ENCODE data around the gene RAB39A. TPM values are rescaled to one million over a fixed set of nuclear protein-coding genes. Genes with fewer than 3 reads are reported as not detected.

The RAB39A gene
- total and polyA plus RNA-seq, 9 of the 15 experiments (the other 6 are each of a cell fraction or from before 2014, with no cell fraction given), result not detected

GRCh38 chr11:107988397-107989158 lies 60.3 kb downstream of the RAB39A start:
- no peak for FAIRE-seq
- H4K20me1 ChIP-seq (replicated peaks; ENCODE audit: control insufficient read depth, insufficient read depth, low read length), result no peaks in the 10 kb centered on the region
- no peak for TF ChIP-seq CHD4 (IDR thresholded peaks at IDR 0.05; ENCODE audit: insufficient read depth, insufficient replicate concordance, low read depth, low read length, poor library complexity, severe bottlenecking)
- TF ChIP-seq TAF9B (IDR thresholded peaks at IDR 0.05; ENCODE audit: partially characterized antibody), result no peak
- no peak for TF ChIP-seq KDM4B (IDR thresholded peaks at IDR 0.05; ENCODE audit: borderline replicate concordance in 2 of 2, low read depth in 1 of 2)
- no peak for TF ChIP-seq SFPQ (IDR thresholded peaks at IDR 0.05; ENCODE audit: low read depth, low read length)
- TF ChIP-seq NEUROD1 (IDR thresholded peaks at IDR 0.05; ENCODE audit: borderline replicate concordance, low read depth, low read length, partially characterized antibody), result no peak
- TF ChIP-seq THRAP3 (IDR thresholded peaks at IDR 0.05; ENCODE audit: borderline replicate concordance), result no peak
- no peak for TF ChIP-seq CREB1 (IDR thresholded peaks at IDR 0.05)
- TF ChIP-seq CREB1 (CRISPR knock-in tag; IDR thresholded peaks at IDR 0.05), result no peak
- no peak for TF ChIP-seq ESRRA (IDR thresholded peaks at IDR 0.05; ENCODE audit: borderline replicate concordance, low read depth)
- no peak for TF ChIP-seq HDAC1 (IDR thresholded peaks at IDR 0.05)
- no peak for TF ChIP-seq ZKSCAN1 (IDR thresholded peaks at IDR 0.05; ENCODE audit: low read depth, low read length)
- TF ChIP-seq RERE (CRISPR knock-in tag; IDR thresholded peaks at IDR 0.05; ENCODE audit: borderline replicate concordance), result no peak
- TF ChIP-seq GATAD2A (IDR thresholded peaks at IDR 0.05), result no peak
- TF ChIP-seq ZZZ3 (IDR thresholded peaks at IDR 0.05), result no peak
- no peak for TF ChIP-seq HDAC2 (IDR thresholded peaks at IDR 0.05)
- TF ChIP-seq PPARD (CRISPR knock-in tag; IDR thresholded peaks at IDR 0.05), result no peak

More at GRCh38 chr11:107988397-107989158, 60.3 kb downstream of the RAB39A start:
- Histone ChIP-seq H3K4me1 (replicated peaks in 1 of 2; ENCODE audit: control insufficient read depth in 2 of 2, insufficient read depth in 2 of 2, low read length in 2 of 2) (no peaks in the 10 kb centered on the region), H3K36me3 (ENCODE audit: control insufficient read depth, insufficient read depth, low read length) (no peaks in the 10 kb centered on the region), H3K9me1 (ENCODE audit: control insufficient read depth, insufficient read depth, low read length) (no peaks in the 10 kb centered on the region), H3K4me2 (ENCODE audit: insufficient read depth, low read length) (no peak overlapping the region), H2AFZ (ENCODE audit: low read depth, low read length) (no peak overlapping the region), H3K9me3 (replicated peaks; ENCODE audit: control insufficient read depth, insufficient read depth, low read depth, low read length) (no peaks in the 10 kb centered on the region), H3K9ac (ENCODE audit: insufficient read depth in 1 of 2, low read depth in 2 of 2, low read length in 2 of 2) (no peak overlapping the region), H3K4me3 (no peak overlapping the region), H3K27me3 (ENCODE audit: control insufficient read depth in 2 of 2, insufficient read depth in 2 of 2, low read length in 2 of 2) (peaks cover 5 to 15% of the 10 kb centered on the region in 2 experiments; a peak in 3 of 5 replicates), H3K79me2 (ENCODE audit: control insufficient read depth, insufficient read depth, low read length) (no peaks in the 10 kb centered on the region), H3K27ac (ENCODE audit: extremely low read depth, low read depth, low read length) (no peak overlapping the region)
- CTCF ChIA-PET (ENCODE audit: low intra/inter-chr PET ratio), result no interaction called here
- no peak for DNase-seq (ENCODE audit: extremely low read depth in 1 of 4, low spot score in 3 of 4)
- in situ Hi-C loops (cut with MboI), result no loop called here
- ATAC-seq, result no peak; the same call in 2 of the 3 replicates
- WGBS (ENCODE audit: insufficient coverage, low coverage, missing lambda C conversion rate), result 8% methylated on average over 5 of the region's 5 CpGs
- no TSS peak for BruUV-seq (replicated peaks)
- POLR2A ChIA-PET, result no interaction called here
- intact Hi-C loops (cut with micrococcal nuclease), result no loop called here
